Measurements from ENCODE around the gene KRT3.
A peak's percentile ranks its signal among the peaks of the same experiment; 100 is the strongest.

The KRT3 gene

GRCh38 chr12:52829986-52830770 is 34.3 kb upstream of the KRT3 start:
- H3K36me3 ChIP-seq (ENCODE audit: control insufficient read depth in 2 of 2, insufficient read depth in 1 of 2, low read length in 2 of 2) = no peaks in the 10 kb centered on the region
- TF ChIP-seq FEZF1 (tag by site-specific recombination; IDR thresholded peaks at IDR 0.05) = no peak
- TF ChIP-seq SCRT2 (tag by site-specific recombination; IDR thresholded peaks at IDR 0.05) = peak; percentile 25; the same call in 1 of the 2 replicates
- ChIA-PET POLR2A (no interaction called here), CTCF (interaction anchor here (1.8 kb wide), 1 partner anchor 151 kb away, joined by 4 read pairs; no protein-coding TSS in a partner anchor)
- H3K27ac ChIP-seq (ENCODE audit: extremely low read depth, low read depth, low read length) = no peak overlapping the region
- no peaks in the 10 kb centered on the region for H3K4me1 ChIP-seq (ENCODE audit: control insufficient read depth, insufficient read depth, low read length)
- H3K4me3 ChIP-seq (ENCODE audit: low read depth, low read length) = no peak overlapping the region
- no peaks in the 10 kb centered on the region for H3K9me3 ChIP-seq (ENCODE audit: control insufficient read depth, insufficient read depth, low read depth, low read length)

- Histone ChIP-seq H3K27ac (ENCODE audit: extremely low read depth, low read depth, low read length) (no peak overlapping the region), H3K9me3 (ENCODE audit: control insufficient read depth, insufficient read depth, low read depth, low read length) (no peaks in the 10 kb centered on the region), H3K36me3 (ENCODE audit: control insufficient read depth in 2 of 2, insufficient read depth in 1 of 2, low read length in 2 of 2) (no peaks in the 10 kb centered on the region), H3K4me3 (ENCODE audit: low read depth, low read length) (no peak overlapping the region), H3K4me1 (ENCODE audit: control insufficient read depth, insufficient read depth, low read length) (no peaks in the 10 kb centered on the region)
- TF ChIP-seq ZNF394 (tag by site-specific recombination; IDR thresholded peaks at IDR 0.05; ENCODE audit: borderline replicate concordance) (no peak), ZNF701 (tag by site-specific recombination; IDR thresholded peaks at IDR 0.05) (no peak), EGR2 (tag by site-specific recombination; IDR thresholded peaks at IDR 0.05; ENCODE audit: low read depth) (no peak), GLI4 (tag by site-specific recombination; IDR thresholded peaks at IDR 0.05) (no peak), ZNF561 (tag by site-specific recombination; IDR thresholded peaks at IDR 0.05; ENCODE audit: borderline replicate concordance) (no peak), ZFP69B (tag by site-specific recombination; IDR thresholded peaks at IDR 0.05) (no peak), ZNF248 (tag by site-specific recombination; IDR thresholded peaks at IDR 0.05) (no peak)
- ChIA-PET POLR2A (no interaction called here), CTCF (no interaction called here)
Observed at GRCh38 chr12:52828591-52829021, 32.7 kb upstream of the KRT3 start.

DNA sequence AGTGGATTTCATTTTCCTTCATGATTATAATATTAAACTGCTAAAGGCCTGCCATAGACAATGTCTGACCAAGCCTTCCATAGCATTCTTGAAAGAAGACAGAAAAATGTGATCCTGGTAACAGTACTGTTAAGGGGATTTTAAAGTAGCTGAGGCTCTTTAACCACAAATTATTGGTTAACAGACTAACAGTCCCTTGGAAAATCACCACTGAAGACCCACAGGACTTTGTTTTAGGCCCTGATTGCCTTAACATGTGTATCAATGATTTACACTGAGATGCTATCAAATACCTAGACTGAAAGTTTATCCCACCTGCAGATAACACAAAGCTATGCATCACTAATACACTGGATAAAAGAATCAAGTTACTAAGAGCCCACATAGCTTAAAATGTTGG is 32.2 kb upstream of the KRT3 start:
- H3K27ac ChIP-seq (ENCODE audit: extremely low read depth, low read depth, low read length) = no peak overlapping the region
- H3K4me1 ChIP-seq (ENCODE audit: control insufficient read depth, insufficient read depth, low read length) = no peaks in the 10 kb centered on the region
- ChIA-PET POLR2A (no interaction called here), CTCF (no interaction called here)
- no peaks in the 10 kb centered on the region for H3K36me3 ChIP-seq (ENCODE audit: control insufficient read depth in 2 of 2, insufficient read depth in 1 of 2, low read length in 2 of 2)
- TF ChIP-seq ZNF433 (tag by site-specific recombination; IDR thresholded peaks at IDR 0.05; ENCODE audit: low read depth) (no peak), ZBTB48 (tag by site-specific recombination; IDR thresholded peaks at IDR 0.05) (no peak), ZNF48 (tag by site-specific recombination; IDR thresholded peaks at IDR 0.05) (no peak), SALL2 (tag by site-specific recombination; IDR thresholded peaks at IDR 0.05; ENCODE audit: borderline replicate concordance) (no peak), ZNF768 (tag by site-specific recombination; IDR thresholded peaks at IDR 0.05) (no peak), ZNF223 (tag by site-specific recombination; IDR thresholded peaks at IDR 0.05) (no peak), ZBTB10 (tag by site-specific recombination; IDR thresholded peaks at IDR 0.05) (no peak), ZNF785 (tag by site-specific recombination; IDR thresholded peaks at IDR 0.05) (no peak), SCRT2 (tag by site-specific recombination; IDR thresholded peaks at IDR 0.05) (no peak), ZNF354C (tag by site-specific recombination; IDR thresholded peaks at IDR 0.05; ENCODE audit: borderline replicate concordance, low read depth) (no peak), ZNF121 (tag by site-specific recombination; IDR thresholded peaks at IDR 0.05) (no peak), ZNF341 (tag by site-specific recombination; IDR thresholded peaks at IDR 0.05; ENCODE audit: low read depth) (no peak), GLI2 (tag by site-specific recombination; IDR thresholded peaks at IDR 0.05; ENCODE audit: borderline replicate concordance, low read depth) (no peak)
- TF ChIP-seq, protein P1, sequence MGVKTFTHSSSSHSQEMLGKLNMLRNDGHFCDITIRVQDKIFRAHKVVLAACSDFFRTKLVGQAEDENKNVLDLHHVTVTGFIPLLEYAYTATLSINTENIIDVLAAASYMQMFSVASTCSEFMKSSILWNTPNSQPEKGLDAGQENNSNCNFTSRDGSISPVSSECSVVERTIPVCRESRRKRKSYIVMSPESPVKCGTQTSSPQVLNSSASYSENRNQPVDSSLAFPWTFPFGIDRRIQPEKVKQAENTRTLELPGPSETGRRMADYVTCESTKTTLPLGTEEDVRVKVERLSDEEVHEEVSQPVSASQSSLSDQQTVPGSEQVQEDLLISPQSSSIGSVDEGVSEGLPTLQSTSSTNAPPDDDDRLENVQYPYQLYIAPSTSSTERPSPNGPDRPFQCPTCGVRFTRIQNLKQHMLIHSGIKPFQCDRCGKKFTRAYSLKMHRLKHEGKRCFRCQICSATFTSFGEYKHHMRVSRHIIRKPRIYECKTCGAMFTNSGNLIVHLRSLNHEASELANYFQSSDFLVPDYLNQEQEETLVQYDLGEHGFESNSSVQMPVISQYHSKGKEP (tag by site-specific recombination; IDR thresholded peaks at IDR 0.05) = no peak
- H3K4me3 ChIP-seq (ENCODE audit: low read depth, low read length) = no peak overlapping the region
- no peaks in the 10 kb centered on the region for H3K9me3 ChIP-seq (ENCODE audit: control insufficient read depth, insufficient read depth, low read depth, low read length)
